Muscle of back (tissue), 11 donors: ENCODE results near the gene SLC1A7. TPM values are rescaled to one million over a fixed set of nuclear protein-coding genes. Genes with fewer than 3 reads are reported as not detected.

Experiments used
- DNase-seq, 3 donors: peaks; one replicate each; pipeline versions ENCODE4 v3.0.0 to v3.0.0-alpha.2; 2013
- polyA plus RNA-seq, 10 donors: library from polyadenylated mRNA; unstranded; fragments of 120-200 nt; gene quantifications; one replicate each; pipeline ENCODE4 v1.2.1, GENCODE V29; 2013; ENCODE audit not compliant: insufficient read length in 10 of 10

Gene SLC1A7
- polyA plus RNA-seq, 10 donors = 0.23 to 0.86 (median 0.41) TPM

DNA sequence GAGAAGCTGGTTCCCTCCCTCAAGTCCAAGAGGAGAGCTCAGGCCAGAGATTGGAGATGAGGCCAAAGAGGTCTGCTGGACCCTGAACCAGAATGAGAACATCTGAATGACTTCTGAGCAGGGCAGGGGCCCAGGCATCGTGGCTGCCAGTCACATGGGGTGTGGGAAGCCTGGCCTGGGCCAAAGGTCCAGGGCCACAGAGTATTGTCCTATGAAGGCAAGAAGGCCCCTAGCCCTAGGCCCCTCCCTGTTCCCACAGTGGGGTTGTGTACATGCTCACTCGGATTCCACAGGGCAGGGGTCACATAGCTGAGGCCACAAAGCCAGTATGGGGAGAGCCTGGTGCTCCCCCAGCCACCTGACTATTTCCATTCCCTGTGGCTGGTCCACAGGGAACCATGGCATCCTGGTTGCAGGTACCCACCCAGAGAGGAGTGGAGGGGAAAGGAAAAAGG lies 18.5 kb upstream of the SLC1A7 start:
- no peak for DNase-seq

DNA sequence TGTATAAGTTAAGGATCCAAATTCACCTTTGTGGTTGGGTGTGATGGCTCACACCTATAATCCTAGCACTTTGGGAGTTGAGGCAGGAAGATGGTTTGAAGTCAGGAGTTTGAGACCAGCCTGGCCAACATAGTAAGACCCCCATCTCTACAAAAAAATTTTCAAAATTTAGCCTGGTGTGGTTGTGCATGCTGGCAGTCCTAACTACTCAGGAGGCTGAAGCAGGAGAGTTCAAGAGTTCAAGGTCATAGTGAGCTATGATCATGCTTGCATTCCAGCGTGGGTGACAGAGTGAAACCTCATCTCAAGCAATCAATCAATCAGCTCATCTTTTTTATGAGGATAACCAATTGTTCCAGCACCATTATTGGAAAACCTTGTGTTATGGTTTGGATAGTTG lies 16.5 kb upstream of the SLC1A7 start:
- DNase-seq = no peak

DNA sequence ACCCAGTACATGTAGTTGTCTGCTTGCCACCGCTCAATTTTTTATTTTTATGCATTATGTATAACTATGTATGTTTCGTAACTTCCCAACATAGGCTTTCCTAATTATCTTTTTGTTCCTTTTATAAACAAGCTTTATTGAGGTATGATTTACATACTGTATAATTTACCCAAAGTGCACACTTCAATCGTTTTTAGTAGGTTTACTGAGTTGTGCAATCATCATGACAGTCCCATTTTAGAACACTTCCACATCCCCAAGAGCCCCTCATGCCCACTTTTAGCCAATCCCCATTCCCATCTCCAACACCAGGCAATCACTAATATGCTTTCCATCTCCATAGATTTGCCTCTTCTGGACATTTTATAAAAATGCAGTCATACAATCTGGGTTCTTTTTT lies 14.3 kb upstream of the SLC1A7 start:
- DNase-seq = no peak

DNA sequence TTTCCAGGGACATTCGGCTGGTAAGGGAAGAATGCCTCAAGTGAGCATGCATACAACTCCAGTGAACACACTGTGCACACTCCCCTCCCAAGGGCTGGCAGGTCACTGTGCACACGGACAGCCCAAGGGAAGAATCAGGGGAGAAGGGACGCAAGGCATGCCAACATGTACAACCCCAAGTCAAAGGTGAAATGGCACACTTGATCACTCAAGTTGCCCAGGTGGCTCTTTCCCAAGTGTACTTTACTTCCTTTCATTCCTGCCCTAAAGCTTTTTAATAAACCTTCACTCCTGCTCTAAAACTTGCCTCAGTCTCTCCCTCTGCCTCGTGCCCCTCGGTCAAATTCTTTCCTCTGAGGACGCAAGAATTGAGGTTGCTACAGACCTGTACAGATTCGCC lies 13.5 kb upstream of the SLC1A7 start:
- no peak for DNase-seq

DNA sequence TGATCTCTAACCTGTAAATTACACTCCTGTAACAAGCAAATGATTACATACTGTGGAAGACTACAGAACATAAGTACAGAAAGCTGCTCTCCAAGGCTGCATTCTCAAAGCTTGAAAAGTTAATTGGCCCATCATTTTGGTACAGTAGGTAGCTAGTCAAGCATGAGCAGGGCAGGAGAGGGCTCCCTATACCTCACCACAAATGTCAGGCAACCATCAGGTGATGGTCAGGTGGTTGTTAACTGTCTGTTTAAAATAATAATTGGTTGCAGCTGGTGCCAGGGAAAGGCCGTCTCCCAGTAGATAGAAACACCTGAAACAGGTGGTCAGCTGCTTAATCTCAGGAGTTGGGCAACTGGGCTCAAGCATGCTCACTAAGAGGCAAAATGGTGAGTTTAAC lies 13.1 kb upstream of the SLC1A7 start:
- DNase-seq = no peak

DNA sequence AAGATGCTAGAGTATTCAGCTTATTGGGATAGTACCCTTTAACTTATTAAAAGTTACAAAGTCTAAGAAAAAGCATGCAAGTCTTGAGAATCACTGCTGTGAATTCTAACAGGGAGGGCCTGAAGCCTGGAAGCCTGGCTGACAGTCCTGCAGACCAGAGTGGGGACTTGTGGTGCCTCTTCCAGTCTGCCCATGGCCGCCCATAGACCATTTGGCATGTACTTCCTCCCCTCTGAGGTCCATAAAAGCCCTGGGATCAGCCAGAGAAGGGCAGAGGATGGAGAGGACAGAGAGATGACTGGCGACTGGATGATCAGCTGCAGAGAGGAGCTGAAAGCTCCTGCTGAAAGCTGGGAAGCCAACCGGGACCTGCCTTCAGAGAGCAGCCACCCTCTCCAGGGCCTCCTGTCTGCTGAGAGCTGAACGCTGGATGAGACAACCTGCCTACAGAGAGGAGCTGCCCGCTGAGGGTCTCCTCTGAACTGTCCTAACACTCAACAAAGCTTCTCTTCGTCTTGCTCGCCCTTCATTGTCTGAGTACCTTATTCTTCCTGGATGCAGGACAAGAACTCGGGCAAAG lies 12.5 kb upstream of the SLC1A7 start:
- DNase-seq = no peak

DNA sequence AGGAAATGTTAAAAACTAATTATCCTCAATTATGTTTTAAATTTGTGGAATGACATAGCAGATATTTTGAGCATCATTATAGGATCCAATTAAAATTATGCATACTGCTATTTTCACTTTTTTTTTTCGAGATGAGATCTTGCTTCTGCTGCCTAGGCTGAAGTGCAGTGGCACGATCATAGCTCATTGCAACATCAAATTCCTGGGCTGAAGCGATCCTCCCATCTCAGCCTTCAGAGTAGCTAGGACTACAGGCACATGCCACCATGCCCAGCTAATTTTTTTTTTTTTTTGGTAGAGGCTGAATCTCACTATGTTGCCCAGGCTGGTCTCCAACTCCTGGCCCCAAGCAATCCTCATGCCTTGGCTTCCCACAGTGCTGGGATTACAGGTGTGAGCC lies 11.3 kb upstream of the SLC1A7 start:
- DNase-seq = no peak

DNA sequence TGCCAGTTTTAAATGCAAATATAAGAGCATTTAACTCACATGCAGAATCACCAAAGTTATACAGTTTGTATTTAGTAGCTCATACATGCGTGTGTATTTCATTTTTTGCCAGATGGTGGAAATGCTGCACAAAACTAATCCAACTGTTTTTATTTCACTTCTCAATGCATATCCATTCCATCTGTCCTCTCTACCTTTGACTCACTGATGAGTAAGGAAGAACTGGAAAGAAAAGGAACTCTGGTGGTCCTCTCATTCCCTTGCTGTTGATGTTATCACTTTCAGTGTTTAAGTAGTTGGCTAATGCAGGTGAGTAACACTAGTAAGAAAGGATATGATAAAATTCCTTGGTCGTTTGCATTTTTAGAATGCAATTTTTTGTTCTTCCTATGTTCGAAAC lies 5.7 kb upstream of the SLC1A7 start:
- peak in 1 of 3 donors; percentile 54 for DNase-seq

DNA sequence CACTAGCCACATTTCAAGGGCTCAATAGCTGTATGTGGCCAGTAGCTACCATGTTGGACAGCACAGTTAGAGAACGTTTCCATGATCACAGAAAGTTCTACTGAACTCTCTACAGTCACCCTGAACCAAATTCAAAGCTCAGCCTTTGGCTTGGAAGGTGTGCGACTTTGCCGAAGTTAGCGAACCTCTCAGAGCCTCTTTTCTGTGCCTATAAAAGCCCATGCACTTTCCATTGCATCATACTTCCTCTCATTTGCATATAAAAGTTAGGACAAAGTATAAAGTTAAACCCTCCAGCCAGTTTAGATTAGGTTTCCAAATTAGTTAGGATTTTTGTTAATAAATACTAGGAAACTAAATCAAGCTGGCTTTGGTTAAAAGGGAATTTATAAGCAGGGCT lies 4.7 kb upstream of the SLC1A7 start:
- no peak for DNase-seq

DNA sequence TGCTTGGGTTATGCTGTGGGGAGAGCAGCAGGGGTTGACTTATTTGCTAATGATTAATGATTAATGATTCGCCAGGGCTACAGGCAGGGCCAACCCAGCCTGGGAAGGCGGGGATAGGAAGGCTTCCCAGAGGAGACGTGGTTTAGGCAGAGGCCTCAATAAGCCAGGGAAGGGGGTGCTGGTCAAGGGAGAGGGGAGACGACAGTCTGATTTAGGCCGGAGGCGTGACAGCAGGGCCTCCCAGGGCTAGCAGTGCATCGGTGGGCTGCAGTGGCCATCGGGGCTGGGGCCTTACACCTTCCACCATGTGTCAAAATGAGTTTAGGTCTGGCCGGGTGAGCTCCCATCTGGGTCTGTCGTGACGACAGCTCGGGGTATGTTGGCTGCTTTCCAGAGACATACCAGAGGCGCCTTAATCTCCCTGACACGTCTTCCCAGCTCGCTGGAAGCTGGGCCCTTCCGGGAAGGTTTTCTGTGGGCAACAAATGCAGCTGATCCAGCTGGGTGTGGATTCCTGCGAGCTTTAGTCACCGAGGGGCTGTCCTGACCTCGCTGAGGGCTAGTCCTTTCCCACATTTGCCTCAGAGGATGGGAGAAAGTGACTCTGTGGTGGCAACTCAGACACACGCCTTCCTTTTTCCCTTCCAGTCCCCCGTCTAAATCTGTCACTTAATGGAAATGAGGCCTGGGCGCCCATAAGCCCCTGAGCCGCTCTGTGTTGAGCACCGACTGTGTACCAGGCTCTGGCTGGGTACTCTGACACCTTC lies 3.7 kb upstream of the SLC1A7 start:
- DNase-seq = peak; percentile 53 to 98 (median 71)

DNA sequence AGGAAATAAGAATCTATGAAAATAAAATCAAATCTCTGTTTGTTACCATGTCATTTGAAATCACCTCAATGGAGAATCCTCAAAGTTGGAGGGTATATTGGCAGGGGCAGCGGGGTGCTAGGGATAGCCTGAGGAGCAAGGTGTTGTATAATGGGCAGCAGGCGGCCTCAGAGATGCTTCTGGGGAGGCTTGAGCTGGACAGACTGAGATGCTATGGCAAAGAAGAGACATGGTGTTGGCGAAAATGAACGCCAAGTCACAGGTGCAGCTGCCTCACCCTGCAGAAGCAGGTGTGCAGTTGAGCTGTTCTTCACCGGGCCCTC lies 3.1 kb upstream of the SLC1A7 start:
- DNase-seq = no peak

DNA sequence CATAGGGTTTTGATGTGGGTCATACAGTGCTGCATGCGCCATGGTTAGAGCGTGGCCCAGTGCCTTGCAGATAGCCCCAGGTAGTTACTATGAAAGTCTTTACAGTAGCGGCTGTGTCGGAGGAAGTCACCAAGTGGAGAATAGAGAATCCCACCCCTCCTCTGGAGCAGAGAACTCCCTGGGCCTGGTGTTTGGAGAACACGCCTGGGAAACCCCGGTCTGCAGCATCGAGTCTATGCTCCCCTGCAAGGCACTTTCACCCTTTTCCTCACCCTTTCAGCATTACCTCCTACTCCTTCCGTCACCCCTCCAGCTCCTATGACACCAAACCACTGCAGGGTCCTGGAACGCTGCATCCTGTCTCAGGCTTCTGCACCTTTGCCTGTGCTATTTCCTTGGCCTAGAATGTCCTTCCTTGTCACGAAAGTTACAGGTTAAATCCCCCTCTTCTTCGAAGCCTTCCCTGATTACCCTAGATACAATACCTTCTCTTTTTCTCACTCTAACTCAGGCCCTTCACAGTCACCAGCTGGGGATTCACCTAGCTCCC lies 2.7 kb upstream of the SLC1A7 start:
- no peak for DNase-seq

DNA sequence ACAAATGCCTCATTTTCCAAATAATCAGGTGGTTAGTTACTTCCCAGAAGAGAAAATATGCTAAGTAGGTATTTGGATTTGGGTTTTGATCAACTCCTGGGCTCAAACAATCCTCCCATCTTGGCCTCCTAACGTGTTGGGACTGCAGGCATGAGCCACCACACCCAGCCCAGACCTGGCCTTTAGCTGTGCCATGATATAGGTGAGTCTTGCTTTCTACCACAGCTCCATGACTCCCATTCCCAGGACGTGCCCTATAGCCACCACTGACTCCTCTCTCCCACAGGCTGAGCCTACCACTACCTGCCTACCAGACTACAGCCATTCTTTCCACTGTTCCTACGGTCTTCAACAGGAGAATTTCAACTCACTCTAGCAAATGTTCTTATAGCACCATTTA lies 1.8 kb upstream of the SLC1A7 start:
- no peak for DNase-seq

DNA sequence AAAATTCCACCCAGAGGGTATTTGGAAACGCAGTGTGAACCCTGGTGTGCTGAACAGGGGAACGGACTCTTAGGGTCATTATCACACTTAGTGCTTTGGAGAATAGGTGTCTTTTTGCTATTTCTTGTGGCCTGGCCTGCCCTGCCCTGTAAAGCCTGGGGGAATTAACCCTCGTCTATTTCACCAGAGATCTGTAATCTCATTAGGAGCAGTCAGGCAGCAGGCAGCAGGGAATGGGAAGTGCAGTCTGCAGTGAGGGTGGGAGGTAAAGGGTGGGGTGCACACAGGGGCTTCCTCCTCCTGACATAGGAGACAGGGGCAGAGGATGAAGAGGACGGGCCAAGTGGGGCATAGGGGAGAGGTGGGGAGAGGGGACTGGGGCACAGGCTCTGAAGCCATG lies 1.1 kb upstream of the SLC1A7 start:
- no peak for DNase-seq

DNA sequence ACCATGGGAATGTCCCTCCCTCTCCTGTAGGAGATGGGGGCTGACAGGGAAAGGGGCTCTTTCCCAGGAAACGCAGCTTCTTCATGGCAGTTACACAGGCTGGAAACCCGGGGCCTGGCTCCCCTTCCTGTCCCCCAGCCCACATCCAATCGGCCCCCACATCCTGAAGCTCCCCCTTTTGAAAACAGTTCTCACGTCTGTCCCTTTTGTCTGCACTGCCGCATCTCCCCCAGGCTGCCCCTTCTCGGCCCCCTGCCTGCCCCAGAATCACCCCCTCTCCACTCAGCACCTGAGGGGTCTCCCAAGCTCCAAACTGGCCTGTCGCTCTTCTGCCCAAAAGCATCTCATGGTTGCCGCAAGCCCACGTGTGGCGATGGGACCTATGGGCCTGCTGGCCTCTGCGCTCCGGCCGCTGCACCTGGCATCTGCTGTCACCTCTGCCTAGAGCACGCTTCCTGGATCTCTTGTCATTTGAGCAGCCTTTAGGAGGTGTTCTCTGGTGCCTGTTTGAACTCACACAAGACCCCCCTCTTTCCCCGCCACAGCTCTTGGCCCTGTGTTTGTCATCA lies 867 bp downstream of the SLC1A7 start:
- no peak for DNase-seq

DNA sequence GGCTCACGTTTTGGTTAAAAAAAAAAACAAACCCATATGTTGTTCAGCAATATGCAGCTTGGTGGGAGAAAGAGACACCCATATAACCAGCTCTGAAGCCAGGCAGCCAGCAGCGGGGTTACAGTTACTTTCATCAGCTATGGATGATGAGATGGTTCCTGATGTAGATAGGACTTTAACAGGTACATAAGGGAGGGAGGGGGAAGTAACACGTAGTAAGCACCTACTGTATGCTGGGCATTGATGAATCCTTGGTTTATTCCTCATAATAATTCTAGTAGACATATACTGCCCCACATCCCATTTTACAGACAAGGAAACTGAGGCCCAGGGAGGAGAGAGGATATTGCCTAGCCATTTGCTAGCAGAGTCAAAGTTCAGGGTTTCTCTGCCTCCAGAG lies 2.0 kb downstream of the SLC1A7 start:
- no peak for DNase-seq

DNA sequence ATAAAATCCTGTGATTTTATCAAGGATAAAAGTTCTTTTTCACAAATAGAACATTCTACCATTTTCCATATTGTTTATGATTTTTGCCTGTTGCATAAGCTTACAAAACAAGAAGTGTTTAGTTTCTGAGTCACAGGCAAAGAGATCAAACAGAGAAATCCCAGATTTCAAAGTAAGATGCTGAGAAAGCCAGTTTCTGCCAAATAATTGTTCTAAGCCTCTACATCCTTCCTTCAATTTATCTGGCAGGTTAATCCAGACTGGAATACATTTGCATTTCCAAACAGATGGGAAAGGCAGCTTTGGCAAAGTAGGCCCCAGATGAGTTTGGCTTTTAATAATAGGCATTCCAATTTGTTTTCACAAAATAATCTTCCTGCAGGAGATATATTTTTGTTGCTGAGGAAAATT lies 2.5 kb downstream of the SLC1A7 start:
- DNase-seq = peak in 1 of 3 donors; percentile 49

DNA sequence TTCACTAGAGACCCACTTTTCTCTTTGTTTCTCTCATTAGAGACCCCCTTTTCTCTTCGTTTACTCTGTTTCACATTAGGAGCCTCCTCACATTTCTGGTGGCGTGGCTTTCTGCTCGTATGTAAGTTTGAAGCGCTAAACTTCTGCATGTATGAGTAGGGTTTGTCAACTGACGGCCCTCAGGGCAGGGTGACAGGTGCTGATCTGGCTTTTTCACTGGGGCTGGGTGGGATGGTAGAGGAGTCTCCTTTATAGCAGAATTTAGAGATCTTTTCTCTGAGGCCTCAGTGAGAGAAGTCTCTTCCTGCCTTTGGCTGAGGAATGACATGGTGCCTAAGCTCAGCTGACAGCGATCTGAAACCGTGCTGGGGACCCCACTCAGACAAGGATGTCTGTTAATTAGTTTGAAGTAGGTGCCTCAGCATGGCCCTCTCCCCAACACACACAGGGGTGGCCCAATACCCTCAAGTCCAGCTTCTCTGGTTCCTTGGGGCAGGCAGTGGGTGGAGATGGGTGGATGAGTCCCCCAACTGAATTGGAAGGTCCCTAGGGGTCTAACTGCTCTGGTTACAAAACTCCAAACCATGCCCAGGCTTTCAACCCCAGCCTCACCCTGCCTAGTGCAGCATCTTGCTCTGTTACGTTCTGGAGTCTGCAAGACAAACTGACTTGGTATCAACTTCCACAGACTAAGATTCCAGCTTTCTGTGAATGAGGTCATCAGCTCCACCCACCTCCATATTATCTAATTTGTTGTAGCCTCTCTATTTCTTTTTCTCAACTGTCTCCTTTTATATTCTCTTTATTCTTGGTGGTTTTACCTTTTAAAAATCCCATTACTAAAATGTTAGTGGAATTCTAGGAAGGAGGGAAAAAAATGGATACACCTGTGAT lies 3.2 kb downstream of the SLC1A7 start:
- DNase-seq = no peak

DNA sequence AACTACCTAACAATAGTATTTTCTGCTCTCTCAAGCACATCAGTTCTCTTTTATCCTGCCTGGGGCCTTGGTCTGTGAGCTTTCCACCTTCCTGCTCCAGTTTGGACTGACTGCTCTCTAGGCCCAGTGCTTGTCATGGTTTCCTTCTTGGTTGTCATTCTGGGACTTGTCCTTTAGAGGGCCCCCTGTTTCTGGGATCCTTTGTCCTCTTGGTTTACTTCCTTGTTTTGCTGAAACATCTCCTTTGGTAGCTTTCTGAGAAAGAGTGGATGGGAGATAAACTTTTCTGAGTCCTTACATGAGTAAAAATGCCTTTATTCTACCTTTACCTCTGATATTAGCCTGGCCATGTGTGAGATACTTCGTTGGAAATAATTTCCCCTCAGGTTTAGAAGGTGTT lies 4.7 kb downstream of the SLC1A7 start:
- DNase-seq = no peak

DNA sequence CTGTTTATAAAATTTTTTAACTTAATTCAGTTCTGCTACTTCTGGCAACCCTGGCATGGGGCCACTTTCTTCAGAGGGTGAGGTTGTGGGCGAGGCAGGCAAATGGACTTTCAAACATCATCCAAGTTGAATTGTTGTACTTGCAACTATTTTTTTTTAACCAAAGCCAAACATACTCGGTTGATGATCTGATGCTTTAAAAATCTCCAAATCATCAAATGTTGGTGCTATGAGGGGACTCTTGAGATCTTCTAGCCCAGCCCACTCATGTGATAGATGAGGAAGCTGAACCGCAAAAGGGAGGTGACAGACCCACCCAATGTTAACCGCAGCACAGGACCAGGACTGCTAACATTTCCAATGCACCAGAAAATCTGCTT lies 6.7 kb downstream of the SLC1A7 start:
- DNase-seq = no peak

DNA sequence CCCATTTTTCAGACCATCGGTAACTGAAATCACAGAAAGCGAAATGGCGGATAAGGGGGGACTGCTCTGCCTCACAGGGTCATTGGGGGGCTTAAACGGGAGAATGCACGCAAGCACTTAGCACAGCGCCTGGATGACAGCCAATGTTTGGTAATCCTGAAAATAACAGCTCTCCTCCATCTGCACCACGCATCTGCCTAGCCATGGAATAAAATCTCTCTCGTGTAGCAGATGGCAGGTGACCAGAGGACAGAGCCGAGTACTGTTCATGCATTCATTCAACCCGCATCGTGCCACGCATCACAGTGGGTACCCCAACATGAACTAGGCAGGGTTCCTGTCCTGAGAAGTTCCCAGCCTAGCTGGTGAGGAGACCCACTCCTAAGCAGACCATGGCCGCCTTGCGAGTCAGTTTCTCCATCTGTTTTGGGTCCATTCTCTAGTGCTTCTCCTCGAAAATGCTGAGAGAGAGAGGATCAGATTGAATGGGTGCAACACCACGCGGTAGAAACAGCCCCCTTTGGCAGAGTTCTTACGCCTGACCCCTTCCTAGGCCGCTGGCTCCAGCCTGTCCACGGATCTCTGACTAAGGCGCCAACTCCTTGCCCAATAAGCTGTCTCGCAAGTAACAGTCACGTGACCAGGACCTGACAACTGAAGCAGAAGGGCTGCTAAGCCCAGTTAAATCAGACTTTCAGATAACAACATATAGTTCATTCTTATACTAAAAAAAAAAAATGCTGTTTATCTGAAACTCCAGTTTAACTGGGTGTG lies 7.3 kb downstream of the SLC1A7 start:
- no peak for DNase-seq
